T-helper 2 cell (primary cell): ENCODE results near the gene ELP6.
"Not testable (repeated sequence)": the region's sequence is repeated elsewhere in the genome, so short reads cannot be mapped to it uniquely, and the experiment has no call there.

Source experiments
- DNase-seq, 5 experiments: peaks; one replicate each; pipeline versions ENCODE4 v3.0.0 to v3.0.0-alpha.2; 2012 to 2022

The ELP6 gene

GRCh38 chr3:47505267-47505666 is 8.2 kb downstream of the ELP6 start:
- DNase-seq: not testable (repeated sequence)

- no peak for DNase-seq
Measured at GRCh38 chr3:47504113-47504512, 9.4 kb downstream of the ELP6 start.

GRCh38 chr3:47503033-47503432 is 10.5 kb downstream of the ELP6 start:
- DNase-seq: no peak

GRCh38 chr3:47496892-47497291 is 16.6 kb downstream of the ELP6 start:
- no peak for DNase-seq

- DNase-seq: no peak
Measured at GRCh38 chr3:47495886-47496285, 17.6 kb downstream of the ELP6 start.

- DNase-seq: no peak
Measured at GRCh38 chr3:47495111-47495510, 18.4 kb downstream of the ELP6 start.

GRCh38 chr3:47491777-47492176 is 21.7 kb downstream of the ELP6 start:
- DNase-seq: no peak

- DNase-seq: no peak
Measured at GRCh38 chr3:47491186-47491585, 22.3 kb downstream of the ELP6 start.

GRCh38 chr3:47487265-47487664 is 26.2 kb downstream of the ELP6 start:
- no peak for DNase-seq

- no peak for DNase-seq
Measured at GRCh38 chr3:47485812-47486211, 27.7 kb downstream of the ELP6 start.

GRCh38 chr3:47482366-47482765 is 31.1 kb downstream of the ELP6 start:
- no peak for DNase-seq

GRCh38 chr3:47481763-47482162 is 31.7 kb downstream of the ELP6 start:
- DNase-seq: not testable (repeated sequence)

GRCh38 chr3:47480267-47480666 is 33.2 kb downstream of the ELP6 start:
- DNase-seq: not testable (repeated sequence)

GRCh38 chr3:47479826-47480160 is 33.7 kb downstream of the ELP6 start:
- no peak for DNase-seq

GRCh38 chr3:47478022-47478421 is 35.5 kb downstream of the ELP6 start:
- DNase-seq: no peak

- DNase-seq: no peak
Measured at GRCh38 chr3:47476644-47477199, 36.8 kb downstream of the ELP6 start.

GRCh38 chr3:47476330-47476626 is 37.2 kb downstream of the ELP6 start:
- DNase-seq: no peak

GRCh38 chr3:47475570-47476329 is 37.8 kb downstream of the ELP6 start, which contains the start of gene SCAP:
Gene SCAP, minus strand, starts transcription at chr3:47475941. Its CDS starts 32,948 bp downstream, at chr3:47442993.
- DNase-seq: peak; percentile 92 to 96 (median 94)

GRCh38 chr3:47475029-47475569 is 38.4 kb downstream of the ELP6 start:
- peak in 2 of 5 experiments; percentile 22 to 52 for DNase-seq

- no peak for DNase-seq
Measured at GRCh38 chr3:47473391-47473790, 40.1 kb downstream of the ELP6 start.

GRCh38 chr3:47469616-47470015 is 43.9 kb downstream of the ELP6 start:
- DNase-seq: no peak

GRCh38 chr3:47468315-47468714 is 45.2 kb downstream of the ELP6 start:
- not testable (repeated sequence) for DNase-seq

- DNase-seq: no peak
Measured at GRCh38 chr3:47464588-47464987, 48.9 kb downstream of the ELP6 start.

- not testable (repeated sequence) for DNase-seq
Measured at GRCh38 chr3:47459534-47460085, 53.9 kb downstream of the ELP6 start.
